Natural killer cell (primary cell): ENCODE results near the gene SLAIN2. TPM values are rescaled to one million over a fixed set of nuclear protein-coding genes. Genes with fewer than 3 reads are reported as not detected.
A peak's percentile ranks its signal among the peaks of the same experiment; 100 is the strongest.

ENCODE experiments used
- ATAC-seq, 3 donors: fragments of 150-1000 bp in 2 of 3; fragments of 200-7000 bp in 1 of 3; cut with Tn5 transposase; 1 replicate in 1 of 3; 2 replicates in 2 of 3; pipeline ENCODE4 v1.10.0; 2021; ENCODE audit warnings: mild to moderate bottlenecking in 2 of 3, moderate library complexity in 2 of 3
- DNase-seq, 2 donors: peaks; one replicate each; pipeline versions ENCODE4 v3.0.0 to v3.0.0-alpha.2; 2013 to 2021; ENCODE audit warnings: mixed read lengths in 1 of 2
- H3K27ac ChIP-seq: one replicate; pipeline ENCODE4 v1.5.1; 2013; ENCODE audit warnings: mild to moderate bottlenecking, low read length
- H3K27me3 ChIP-seq: one replicate; pipeline ENCODE4 v1.6.1; 2013; ENCODE audit warnings: low read length; ENCODE audit not compliant: control insufficient read depth, insufficient read depth
- H3K36me3 ChIP-seq: one replicate; pipeline ENCODE4 v1.6.1; 2013; ENCODE audit warnings: low read length; ENCODE audit not compliant: control insufficient read depth, insufficient read depth
- H3K4me1 ChIP-seq: one replicate; pipeline ENCODE4 v1.6.1; 2013; ENCODE audit warnings: low read length; ENCODE audit not compliant: control insufficient read depth, insufficient read depth
- H3K4me3 ChIP-seq: one replicate; pipeline ENCODE4 v1.5.1; 2013; ENCODE audit warnings: low read length
- H3K9me3 ChIP-seq: one replicate; pipeline ENCODE4 v1.6.1; 2013; ENCODE audit warnings: low read length; ENCODE audit not compliant: control insufficient read depth, insufficient read depth
- H3K27ac Mint-ChIP-seq, 2 donors: one replicate each; pipeline ENCODE4 v1.8.0; 2022; ENCODE audit warnings: mild to moderate bottlenecking in 2 of 2, mixed read lengths in 2 of 2, moderate library complexity in 1 of 2
- H3K27me3 Mint-ChIP-seq, 2 donors: one replicate each; pipeline ENCODE4 v1.8.0; 2022; ENCODE audit warnings: low read depth in 2 of 2, mixed read lengths in 2 of 2
- H3K36me3 Mint-ChIP-seq: one replicate; pipeline ENCODE4 v1.8.0; 2022; ENCODE audit warnings: mixed read lengths
- H3K4me1 Mint-ChIP-seq, 2 donors: one replicate each; pipeline ENCODE4 v1.8.0; 2022; ENCODE audit warnings: mixed read lengths in 2 of 2
- H3K4me3 Mint-ChIP-seq: one replicate; pipeline ENCODE4 v1.8.0; 2022; ENCODE audit warnings: mild to moderate bottlenecking, moderate library complexity, mixed read lengths
- H3K9me3 Mint-ChIP-seq, 2 donors: one replicate each; pipeline ENCODE4 v1.8.0; 2022; ENCODE audit warnings: mixed read lengths in 2 of 2
- WGBS: methylation state at CpG from one replicate; pipeline ENCODE4 v1.1.7; 2013; ENCODE audit warnings: missing lambda C conversion rate; ENCODE audit not compliant: insufficient coverage; 5-methylcytosine and 5-hydroxymethylcytosine counted together
- intact Hi-C: fragments of 100-400 bp; cut with micrococcal nuclease; formaldehyde crosslinking; loops from one replicate; pipeline ENCODE4 v1.14.2; 2022
- total RNA-seq, 4 donors: library from RNA; stranded (reverse); fragments of 120-200 nt in 1 of 4; gene quantifications; one replicate each; pipeline versions ENCODE4 v1.2.3 to v1.2.4, GENCODE V29; 2013 to 2022
- TF ChIP-seq, protein P1 (sequence below): fragments of 200-600 bp; IDR thresholded peaks from one replicate; pipeline ENCODE4 v1.8.0; 2022; ENCODE audit warnings: antibody characterized with exemption

Gene SLAIN2
- total RNA-seq, 3 donors from 2014 or later (not counting 1 experiment from before 2014, with no cell fraction given), result 76.9 to 103 (median 98.5) TPM

DNA sequence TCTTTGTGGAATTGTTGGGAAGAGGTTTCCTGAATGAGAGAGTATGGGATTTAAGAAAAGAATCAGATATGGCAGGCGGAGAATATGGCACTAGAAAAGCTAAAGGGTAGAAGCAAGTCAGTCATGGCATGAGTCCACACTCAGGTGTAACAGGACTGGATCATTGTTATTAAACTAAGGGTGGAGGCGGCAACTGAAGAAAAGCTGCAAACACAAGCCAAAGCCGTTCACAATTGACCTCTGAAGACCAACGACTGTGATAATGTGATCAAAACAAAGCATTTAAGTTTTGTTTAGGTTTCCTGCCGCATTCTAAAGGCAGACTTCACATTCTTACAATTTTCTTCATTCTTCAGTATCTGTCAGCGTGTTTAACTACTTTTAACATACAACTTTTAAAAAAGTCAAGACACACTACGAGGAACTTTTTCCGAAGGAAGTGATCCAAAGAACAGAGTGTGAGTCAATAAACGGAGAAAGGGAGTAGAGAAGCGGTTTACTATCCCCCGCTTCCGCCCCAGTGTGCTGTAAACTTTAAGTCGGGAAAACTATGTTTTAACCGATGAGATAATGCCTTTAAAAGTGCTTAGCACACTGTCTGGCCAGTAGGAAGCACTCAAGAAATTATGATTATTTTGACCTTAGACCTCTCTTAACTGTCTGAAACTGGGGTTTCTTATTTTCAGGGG, 909 bp upstream of the SLAIN2 start:
- H3K4me3 Mint-ChIP-seq, result peak overlapping the region; percentile 95
- TF ChIP-seq, protein P1, sequence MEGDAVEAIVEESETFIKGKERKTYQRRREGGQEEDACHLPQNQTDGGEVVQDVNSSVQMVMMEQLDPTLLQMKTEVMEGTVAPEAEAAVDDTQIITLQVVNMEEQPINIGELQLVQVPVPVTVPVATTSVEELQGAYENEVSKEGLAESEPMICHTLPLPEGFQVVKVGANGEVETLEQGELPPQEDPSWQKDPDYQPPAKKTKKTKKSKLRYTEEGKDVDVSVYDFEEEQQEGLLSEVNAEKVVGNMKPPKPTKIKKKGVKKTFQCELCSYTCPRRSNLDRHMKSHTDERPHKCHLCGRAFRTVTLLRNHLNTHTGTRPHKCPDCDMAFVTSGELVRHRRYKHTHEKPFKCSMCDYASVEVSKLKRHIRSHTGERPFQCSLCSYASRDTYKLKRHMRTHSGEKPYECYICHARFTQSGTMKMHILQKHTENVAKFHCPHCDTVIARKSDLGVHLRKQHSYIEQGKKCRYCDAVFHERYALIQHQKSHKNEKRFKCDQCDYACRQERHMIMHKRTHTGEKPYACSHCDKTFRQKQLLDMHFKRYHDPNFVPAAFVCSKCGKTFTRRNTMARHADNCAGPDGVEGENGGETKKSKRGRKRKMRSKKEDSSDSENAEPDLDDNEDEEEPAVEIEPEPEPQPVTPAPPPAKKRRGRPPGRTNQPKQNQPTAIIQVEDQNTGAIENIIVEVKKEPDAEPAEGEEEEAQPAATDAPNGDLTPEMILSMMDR, result no peak
- H3K4me3 ChIP-seq, result peak overlapping the region; percentile 82
- peaks cover 41 to 48% of the 10 kb centered on the region in 2 donors for H3K4me1 Mint-ChIP-seq
- no peaks in the 10 kb centered on the region for H3K9me3 ChIP-seq
- peak in 1 of 2 donors; percentile 62 for DNase-seq
- no peaks in the 10 kb centered on the region for H3K36me3 ChIP-seq
- H3K36me3 Mint-ChIP-seq, result no peaks in the 10 kb centered on the region
- ATAC-seq, result peak; percentile 0 to 2 (median 0)
- no peaks in the 10 kb centered on the region for H3K27me3 Mint-ChIP-seq
- peak overlapping the region; percentile 97 for H3K27ac ChIP-seq
- H3K4me1 ChIP-seq, result peaks cover 12% of the 10 kb centered on the region
- H3K27ac Mint-ChIP-seq, result peak overlapping the region; percentile 93 to 98
- no peaks in the 10 kb centered on the region for H3K9me3 Mint-ChIP-seq
- intact Hi-C loops, result loop anchor here (2.0 to 5.0 kb wide), 2 partner anchors 213 to 490 kb away; partner anchors contain the start of gene OCIAD1
- H3K27me3 ChIP-seq, result no peaks in the 10 kb centered on the region
- WGBS, result 12% methylated on average over 13 of the region's 14 CpGs

- ATAC-seq, result peak; percentile 8 to 20 (median 15)
- H3K27ac ChIP-seq, result peak overlapping the region; percentile 98
- no peaks in the 10 kb centered on the region for H3K27me3 ChIP-seq
- Mint-ChIP-seq H3K9me3 (no peaks in the 10 kb centered on the region), H3K4me1 (peaks cover 52 to 59% of the 10 kb centered on the region in 2 donors), H3K27ac (peak overlapping the region; percentile 93 to 98), H3K4me3 (peak overlapping the region; percentile 95), H3K27me3 (no peaks in the 10 kb centered on the region), H3K36me3 (no peaks in the 10 kb centered on the region)
- H3K36me3 ChIP-seq, result no peaks in the 10 kb centered on the region
- TF ChIP-seq, protein P1, result no peak
- no peaks in the 10 kb centered on the region for H3K9me3 ChIP-seq
- H3K4me3 ChIP-seq, result peak overlapping the region; percentile 98
- under 1% methylated on average over 66 of the region's 66 CpGs for WGBS
- intact Hi-C loops, result loop anchor here (1.0 to 5.0 kb wide), 4 partner anchors 72 to 489 kb away; partner anchors contain the start of genes NFXL1 and OCIAD1
- H3K4me1 ChIP-seq, result peaks cover 13% of the 10 kb centered on the region
- peak; percentile 55 to 69 for DNase-seq
Measured at GRCh38 chr4:48341776-48342605, 662 bp downstream of the SLAIN2 start.

- 3% methylated on average over 4 of the region's 5 CpGs for WGBS
- intact Hi-C loops, result loop anchor here (2.0 to 5.0 kb wide), 2 partner anchors 215 to 428 kb away; partner anchors contain the start of gene NFXL1
- H3K36me3 Mint-ChIP-seq, result no peaks in the 10 kb centered on the region
- Histone ChIP-seq H3K36me3 (no peaks in the 10 kb centered on the region), H3K27ac (peak overlapping the region; percentile 98), H3K4me3 (peak overlapping the region; percentile 98), H3K27me3 (no peaks in the 10 kb centered on the region), H3K4me1 (peaks cover 17% of the 10 kb centered on the region), H3K9me3 (no peaks in the 10 kb centered on the region)
- no peaks in the 10 kb centered on the region for H3K27me3 Mint-ChIP-seq
- peak overlapping the region; percentile 93 for H3K4me3 Mint-ChIP-seq
- H3K9me3 Mint-ChIP-seq, result no peaks in the 10 kb centered on the region
- peak in 1 of 2 donors; percentile 45 for DNase-seq
- H3K4me1 Mint-ChIP-seq, result peaks cover 53 to 60% of the 10 kb centered on the region in 2 donors
- TF ChIP-seq, protein P1, result no peak
- ATAC-seq, result peak in 1 of 3 donors; percentile 5
- H3K27ac Mint-ChIP-seq, result peak overlapping the region; percentile 93 to 98
Measured at GRCh38 chr4:48342606-48342880, 1.2 kb downstream of the SLAIN2 start.
